ENCODE measurements around the gene FCSK.
"Not testable (repeated sequence)": the region's sequence is repeated elsewhere in the genome, so short reads cannot be mapped to it uniquely, and the experiment has no call there.

- TF ChIP-seq, protein P1, sequence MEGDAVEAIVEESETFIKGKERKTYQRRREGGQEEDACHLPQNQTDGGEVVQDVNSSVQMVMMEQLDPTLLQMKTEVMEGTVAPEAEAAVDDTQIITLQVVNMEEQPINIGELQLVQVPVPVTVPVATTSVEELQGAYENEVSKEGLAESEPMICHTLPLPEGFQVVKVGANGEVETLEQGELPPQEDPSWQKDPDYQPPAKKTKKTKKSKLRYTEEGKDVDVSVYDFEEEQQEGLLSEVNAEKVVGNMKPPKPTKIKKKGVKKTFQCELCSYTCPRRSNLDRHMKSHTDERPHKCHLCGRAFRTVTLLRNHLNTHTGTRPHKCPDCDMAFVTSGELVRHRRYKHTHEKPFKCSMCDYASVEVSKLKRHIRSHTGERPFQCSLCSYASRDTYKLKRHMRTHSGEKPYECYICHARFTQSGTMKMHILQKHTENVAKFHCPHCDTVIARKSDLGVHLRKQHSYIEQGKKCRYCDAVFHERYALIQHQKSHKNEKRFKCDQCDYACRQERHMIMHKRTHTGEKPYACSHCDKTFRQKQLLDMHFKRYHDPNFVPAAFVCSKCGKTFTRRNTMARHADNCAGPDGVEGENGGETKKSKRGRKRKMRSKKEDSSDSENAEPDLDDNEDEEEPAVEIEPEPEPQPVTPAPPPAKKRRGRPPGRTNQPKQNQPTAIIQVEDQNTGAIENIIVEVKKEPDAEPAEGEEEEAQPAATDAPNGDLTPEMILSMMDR (IDR thresholded peaks at IDR 0.05): not testable (repeated sequence)
- not testable (repeated sequence) for TF ChIP-seq POLR2AphosphoS5 (IDR thresholded peaks at IDR 0.05; ENCODE audit: insufficient read depth in 1 of 2, low read depth in 1 of 2); POLR2A (IDR thresholded peaks at IDR 0.05)
Measured at GRCh38 chr16:70406104-70406503, 48.3 kb upstream of the FCSK start.

Measured in vagina (tissue), 2 donors.